Stimulated activated CD8-positive, alpha-beta memory T cell treated with anti-CD3 and anti-CD28 coated beads, Interleukin-2, amount 100 ng/mL, for 48 hours (primary cell): ENCODE measurements around the gene METTL24.

ENCODE experiments used
- DNase-seq, 2 donors: peaks; one replicate each; pipeline ENCODE4 v3.0.0-alpha.2; 2020; ENCODE audit warnings: low read depth in 2 of 2

The METTL24 gene

GRCh38 chr6:110334423-110335180, 23.5 kb downstream of the METTL24 start:
- no peak for DNase-seq

GRCh38 chr6:110332281-110332680, 25.9 kb downstream of the METTL24 start:
- no peak for DNase-seq

DNA sequence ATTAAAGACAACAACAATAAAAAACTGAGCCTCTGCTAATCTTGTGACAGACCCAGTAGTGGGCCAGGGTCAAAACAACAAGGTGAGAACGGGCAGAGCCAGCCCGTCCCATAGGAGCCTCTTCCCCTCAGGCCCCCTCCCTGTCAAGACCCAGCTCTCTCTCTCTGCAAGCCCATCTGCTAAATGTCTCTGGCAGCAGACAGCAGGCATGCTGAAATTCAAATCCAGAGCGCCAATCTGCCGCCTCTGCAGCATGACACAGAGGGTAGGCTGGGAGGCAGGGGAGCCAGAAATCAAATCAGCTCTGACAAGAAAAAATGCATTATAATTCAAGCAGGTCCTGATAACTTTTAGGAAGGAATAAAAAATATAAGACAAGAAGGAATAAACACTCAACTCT, 26.3 kb downstream of the METTL24 start:
- DNase-seq = no peak

DNA sequence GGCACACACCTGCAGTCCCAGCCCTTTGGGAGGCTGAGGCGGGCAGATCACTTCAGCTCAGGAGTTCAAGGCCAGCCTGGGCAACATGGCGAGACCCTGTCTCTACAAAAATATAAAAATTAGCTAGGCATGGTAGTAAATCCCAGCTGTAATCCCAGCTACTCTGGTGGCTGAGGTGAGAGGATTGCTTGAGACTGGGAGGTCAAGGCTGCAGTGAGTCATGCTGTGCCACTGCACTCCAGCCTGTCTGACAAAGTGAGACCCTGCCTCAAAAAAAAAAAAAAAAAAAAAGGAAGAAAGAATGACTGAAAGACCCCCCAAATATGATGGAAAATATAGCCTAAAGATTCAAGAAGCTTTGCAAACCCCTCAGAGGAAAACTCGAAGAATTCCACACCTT, 26.8 kb downstream of the METTL24 start:
- no peak for DNase-seq

GRCh38 chr6:110329714-110330436, 28.3 kb downstream of the METTL24 start:
- no peak for DNase-seq

DNA sequence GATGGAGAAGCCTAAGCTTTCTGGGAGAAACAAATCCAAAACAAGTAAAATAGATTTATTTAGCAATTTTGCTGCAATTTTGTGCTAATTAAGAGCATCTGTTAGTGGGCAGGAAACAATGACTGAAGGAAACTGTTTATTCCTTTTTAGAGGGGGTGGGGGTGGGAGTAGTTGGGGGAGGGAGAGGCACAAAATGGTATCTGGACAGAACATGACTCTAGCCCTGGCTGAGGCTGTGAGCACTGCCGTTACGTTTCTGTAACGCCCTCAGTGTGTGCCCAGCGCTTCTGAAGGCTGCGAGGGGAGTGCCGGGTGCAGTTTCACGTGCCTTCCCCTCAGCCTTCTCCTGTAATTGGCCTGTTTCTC, 28.8 kb downstream of the METTL24 start:
- DNase-seq = no peak

DNA sequence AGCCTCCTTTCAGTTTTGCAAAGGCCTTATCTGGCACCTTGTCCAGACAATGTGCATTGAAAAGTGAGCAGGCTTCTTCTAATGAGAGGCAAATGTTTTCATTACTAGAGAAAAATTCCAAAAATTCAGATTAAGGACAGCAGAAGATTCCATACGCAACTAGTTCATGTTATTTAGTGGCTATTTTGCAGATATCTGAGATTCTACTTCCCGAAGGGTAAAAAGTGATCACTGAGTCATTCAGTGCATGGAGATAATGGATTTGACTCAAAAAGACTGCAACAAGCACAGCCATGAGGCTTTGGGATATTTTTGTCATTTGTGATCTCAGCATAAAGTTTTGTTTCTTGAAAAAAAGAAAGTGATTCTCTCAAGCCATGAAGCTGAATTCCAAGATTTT, 29.9 kb downstream of the METTL24 start:
- no peak for DNase-seq

DNA sequence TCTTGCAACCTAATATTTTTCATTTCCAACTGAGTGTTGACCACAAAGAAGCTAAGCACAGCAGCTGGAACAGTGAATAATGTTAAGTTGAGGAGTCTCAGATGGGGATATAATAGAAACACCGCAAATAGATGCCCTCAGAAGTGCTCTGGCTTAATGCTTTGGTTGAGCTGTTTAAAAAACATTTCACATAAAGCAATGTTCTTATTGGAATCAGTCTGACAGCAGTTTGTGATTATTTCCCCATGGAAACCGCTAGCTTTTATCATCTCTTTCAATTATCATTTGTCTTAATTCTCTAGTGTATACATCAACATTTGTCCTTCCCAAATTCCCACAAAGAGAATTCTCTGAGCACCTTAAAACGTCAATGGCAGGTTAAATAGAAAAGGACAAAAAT, 30.8 kb downstream of the METTL24 start:
- DNase-seq = no peak

DNA sequence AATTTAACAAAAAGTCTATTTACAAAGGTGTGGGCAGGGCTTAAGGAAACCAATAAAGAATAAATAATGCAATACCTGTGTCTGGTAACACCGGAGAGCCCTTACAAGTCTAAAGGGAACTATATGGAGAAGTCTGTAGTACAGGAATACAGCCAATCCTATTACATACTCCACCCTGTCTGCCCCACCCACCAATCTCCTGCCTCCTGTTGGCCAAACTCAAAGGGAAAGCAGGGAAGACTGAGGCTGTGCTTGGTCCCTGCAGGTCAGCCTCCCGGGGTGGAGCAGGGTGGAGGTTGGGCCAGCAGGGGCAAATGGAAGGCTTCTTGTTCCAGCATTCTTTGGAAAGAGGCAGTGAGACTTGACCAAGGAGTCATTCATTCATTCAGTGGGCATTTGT, 31.5 kb downstream of the METTL24 start:
- no peak for DNase-seq

GRCh38 chr6:110326057-110326456, 32.1 kb downstream of the METTL24 start:
- DNase-seq = no peak

DNA sequence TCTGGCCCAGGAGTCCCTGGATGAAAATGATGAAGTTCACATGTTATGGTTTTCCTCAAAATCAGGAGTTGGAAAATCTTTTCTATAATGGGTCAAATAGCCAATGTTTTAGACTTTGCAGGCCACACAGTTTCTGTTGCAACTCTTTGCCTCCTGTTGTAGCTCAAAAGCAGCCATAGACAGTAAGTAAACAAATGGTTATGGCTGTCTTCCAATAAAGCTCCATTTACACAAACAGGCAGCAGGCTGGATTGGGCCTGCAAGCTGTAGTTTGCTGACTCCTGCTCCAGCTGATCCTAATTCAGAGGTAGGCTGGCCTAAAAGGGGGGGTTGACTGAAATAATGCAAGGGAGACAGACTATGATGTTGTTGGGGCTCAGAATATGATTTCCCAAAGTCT, 33.0 kb downstream of the METTL24 start:
- no peak for DNase-seq

DNA sequence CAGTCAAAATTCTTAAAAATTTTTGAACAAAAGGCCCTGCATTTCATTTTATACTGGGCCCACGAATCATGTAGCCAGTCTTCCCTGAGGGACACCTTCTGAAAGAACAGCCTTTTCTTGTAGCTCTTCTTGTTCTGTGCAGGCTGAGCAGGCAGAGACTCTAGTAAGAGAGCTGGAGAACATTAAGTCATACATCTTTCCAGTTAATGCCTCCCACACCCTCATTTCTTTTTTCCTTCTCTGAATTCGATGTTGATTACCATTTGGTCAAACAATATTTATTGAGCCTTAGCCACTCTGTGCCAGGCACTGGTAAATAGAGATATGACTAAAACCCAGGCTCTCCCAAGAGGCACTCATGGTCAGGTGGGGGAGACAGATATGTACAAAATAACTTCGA, 33.6 kb downstream of the METTL24 start:
- no peak for DNase-seq

DNA sequence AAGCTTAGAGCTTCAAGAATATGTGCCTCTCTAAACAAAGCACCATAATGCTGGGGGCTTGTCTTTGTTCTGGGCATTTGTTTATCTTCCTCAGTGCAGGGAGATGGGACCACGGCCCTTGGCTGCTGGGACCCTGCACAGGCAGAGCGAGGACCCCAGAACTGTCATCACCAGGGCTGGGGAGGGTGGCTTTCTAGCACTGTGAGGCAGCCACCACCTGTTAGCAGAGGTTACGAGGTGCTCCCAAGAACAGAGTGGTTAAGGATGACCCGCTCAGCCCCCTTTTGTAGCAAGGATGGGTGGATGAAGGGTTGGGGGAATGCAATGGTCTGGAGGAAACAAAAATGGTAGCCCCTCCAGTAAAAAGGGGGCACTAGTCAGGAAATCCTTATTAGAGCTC, 34.9 kb downstream of the METTL24 start:
- no peak for DNase-seq

GRCh38 chr6:110322874-110323242, 35.3 kb downstream of the METTL24 start:
- DNase-seq = no peak

- DNase-seq = no peak
These were observed 35.8 kb downstream of the METTL24 start for GRCh38 chr6:110322151-110322873.

GRCh38 chr6:110320307-110320706, 37.8 kb downstream of the METTL24 start:
- DNase-seq = no peak

DNA sequence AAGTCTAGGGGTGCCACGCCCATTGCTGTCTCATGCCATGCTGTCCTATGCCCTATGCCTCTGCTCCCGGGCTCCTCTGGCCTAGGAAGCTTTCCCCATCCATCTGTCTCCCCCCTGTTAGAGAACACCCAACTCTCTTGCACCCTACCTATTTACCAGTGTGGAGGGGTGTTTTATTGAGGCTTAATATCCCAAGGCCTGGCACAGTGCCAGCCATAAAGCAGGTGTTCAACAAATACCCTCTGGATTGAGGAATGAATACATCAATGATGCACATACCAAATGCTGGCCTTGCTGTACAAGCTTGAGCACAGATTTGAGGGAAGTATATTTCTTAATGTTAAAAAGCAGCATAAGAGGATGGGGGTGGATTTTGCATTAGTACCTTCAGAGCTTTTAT, 38.3 kb downstream of the METTL24 start:
- no peak for DNase-seq

DNA sequence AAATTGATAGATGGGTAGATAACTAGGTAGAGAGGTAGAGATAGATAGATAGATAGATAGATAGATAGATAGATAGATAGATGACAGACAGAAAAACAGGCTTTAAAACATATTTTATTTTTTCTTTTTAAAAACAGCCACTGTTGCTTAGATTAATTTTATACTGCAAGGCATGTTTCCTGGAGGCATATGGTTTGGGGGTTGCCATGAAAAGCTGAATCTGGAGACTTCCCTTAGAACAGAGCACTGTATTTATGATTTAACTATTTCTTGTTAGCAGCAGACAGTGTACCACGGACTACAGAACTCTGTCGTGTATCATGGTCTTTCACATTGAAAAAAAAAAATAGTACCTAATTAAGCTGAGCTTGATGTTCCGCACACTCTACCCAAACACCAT, 38.8 kb downstream of the METTL24 start:
- DNase-seq = no peak

DNA sequence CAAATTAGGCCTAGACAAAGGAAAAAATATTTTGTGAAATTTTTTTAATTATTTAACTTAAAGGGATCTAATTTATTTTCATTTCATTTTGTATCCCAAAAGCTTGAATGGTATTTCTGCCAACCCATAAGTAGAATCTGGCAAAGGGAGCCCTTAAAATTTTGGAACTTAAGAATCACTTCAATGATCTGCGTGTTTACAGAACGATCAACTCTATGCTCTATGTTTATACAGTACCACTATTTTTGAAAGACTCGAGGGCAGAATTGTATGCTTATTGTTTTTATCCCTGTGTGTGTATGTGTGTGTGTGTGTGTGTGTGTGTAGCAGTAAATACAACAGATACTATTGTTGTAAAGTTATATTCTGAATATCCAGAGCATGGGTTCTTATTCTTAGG, 39.2 kb downstream of the METTL24 start:
- DNase-seq = no peak

DNA sequence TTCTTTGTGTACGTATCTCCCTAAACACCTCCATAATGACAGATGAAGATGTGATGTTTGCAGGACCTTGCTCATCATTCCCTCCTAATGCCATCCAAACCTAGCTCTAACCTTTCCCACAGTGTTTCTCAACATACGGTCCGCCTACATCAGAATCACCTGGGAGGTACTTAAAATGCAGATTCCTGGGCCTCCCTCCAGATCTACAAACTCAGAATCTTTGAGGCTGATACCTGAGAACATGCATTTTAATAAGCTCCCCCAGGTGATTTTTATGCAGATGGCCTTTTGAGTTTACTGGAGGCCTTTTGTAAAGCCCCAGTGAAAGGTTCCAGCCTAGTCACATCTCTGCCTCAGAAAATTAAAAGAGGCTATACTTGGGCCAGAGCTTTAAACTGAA, 40.5 kb downstream of the METTL24 start:
- DNase-seq = no peak

DNA sequence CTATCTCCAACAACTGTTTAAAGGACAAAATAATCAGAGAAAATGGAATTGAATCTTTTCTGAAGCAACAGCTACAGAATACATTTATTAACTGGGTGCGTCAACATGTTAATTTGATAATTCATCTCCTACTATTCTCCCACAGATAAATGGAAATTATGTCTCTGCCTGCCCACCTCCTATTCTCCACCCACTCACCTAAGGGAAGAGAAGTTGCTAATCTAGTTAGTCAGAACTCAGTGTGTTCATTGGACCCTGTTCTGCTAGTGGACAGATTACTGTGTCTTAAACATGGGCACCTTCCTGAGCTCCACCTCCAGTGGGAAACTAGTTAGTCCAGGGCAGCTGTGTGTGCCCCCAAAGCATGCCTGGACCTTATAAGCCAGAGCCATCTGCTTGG, 41.0 kb downstream of the METTL24 start:
- no peak for DNase-seq

DNA sequence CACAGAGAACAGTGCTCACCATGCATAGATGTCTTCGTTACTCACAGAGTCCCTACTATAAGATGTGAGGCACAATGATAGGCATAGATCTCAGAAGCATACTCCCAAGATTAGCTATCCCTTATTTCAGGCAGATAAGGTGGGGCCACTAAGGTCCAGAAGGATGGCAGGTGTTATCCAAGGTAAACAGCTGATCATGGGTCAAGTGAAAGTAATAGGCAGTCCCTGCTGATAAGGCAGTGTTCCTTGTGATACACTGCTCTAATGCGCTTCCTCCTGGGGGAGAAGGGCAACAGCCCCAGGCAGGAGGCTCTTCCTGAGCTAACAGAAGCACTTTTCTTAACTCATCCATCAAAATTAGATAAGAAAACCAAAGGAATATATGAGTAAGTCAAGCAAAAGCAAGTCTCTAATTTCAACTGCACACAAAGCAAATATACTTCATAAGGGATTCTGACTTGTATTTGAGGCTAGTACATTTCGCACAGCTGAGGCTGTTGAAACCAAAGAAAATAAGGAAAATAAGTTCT, 42.2 kb downstream of the METTL24 start:
- no peak for DNase-seq
